Central memory CD8-positive, alpha-beta T cell (primary cell): ENCODE results near the gene FGF14.

Experiments used
- ATAC-seq: fragments of 150-1000 bp; cut with Tn5 transposase; replicated peaks from 2 replicates; pipeline ENCODE4 v1.10.0; 2022; ENCODE audit warnings: mild to moderate bottlenecking, moderate FRiP score, moderate number of reproducible peaks; ENCODE audit not compliant: poor library complexity, severe bottlenecking; ENCODE audit errors: extremely low read depth
- DNase-seq, 2 donors: peaks; one replicate each; pipeline ENCODE4 v3.0.0; 2021; ENCODE audit warnings: low spot score in 2 of 2
- H3K27ac Mint-ChIP-seq: one replicate; pipeline ENCODE4 v1.8.0; 2022; ENCODE audit warnings: low read depth, mild to moderate bottlenecking, moderate library complexity, mixed read lengths
- H3K27me3 Mint-ChIP-seq: one replicate; pipeline ENCODE4 v1.8.0; 2022; ENCODE audit warnings: mixed read lengths
- H3K36me3 Mint-ChIP-seq: one replicate; pipeline ENCODE4 v1.8.0; 2022; ENCODE audit warnings: mild to moderate bottlenecking, moderate library complexity, mixed read lengths; ENCODE audit not compliant: insufficient read depth
- H3K4me1 Mint-ChIP-seq: one replicate; pipeline ENCODE4 v1.8.0; 2022; ENCODE audit warnings: mixed read lengths
- H3K4me3 Mint-ChIP-seq: one replicate; pipeline ENCODE4 v1.8.0; 2022; ENCODE audit warnings: mild to moderate bottlenecking, moderate library complexity, mixed read lengths
- H3K9me3 Mint-ChIP-seq: one replicate; pipeline ENCODE4 v1.8.0; 2022; ENCODE audit warnings: mixed read lengths

FGF14 gene

DNA sequence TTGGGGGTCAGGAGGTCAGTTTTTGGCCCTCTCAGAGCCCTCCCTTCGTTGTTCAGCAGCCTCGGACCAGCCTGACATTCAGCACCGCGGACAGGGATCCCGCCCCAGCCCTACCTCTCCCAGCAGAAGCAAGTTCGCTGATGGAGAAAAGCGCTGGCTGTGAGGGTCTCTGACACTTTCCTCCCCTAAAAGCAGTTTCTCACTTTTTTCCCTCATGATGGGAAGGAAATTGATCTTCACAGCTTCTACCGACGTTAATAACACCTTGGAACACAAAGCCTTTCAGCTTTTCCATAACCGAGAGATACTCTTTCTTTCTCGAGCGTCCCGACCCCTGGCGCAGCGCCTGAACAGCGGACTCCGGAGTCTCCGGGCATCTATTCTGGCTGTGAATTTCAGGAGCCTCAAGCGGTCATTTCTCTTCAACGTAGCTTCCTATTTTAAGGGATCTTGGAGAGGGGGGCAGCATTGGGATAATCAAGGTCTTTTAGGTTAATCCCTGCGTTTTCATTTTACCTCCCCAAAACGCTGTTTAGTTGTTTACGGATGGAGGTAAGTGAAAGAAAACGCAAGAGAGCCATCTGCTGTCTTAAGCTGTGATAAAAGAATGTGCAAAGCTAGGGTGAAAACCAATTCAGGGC, 482.2 kb downstream of the FGF14 start:
- no peaks in the 10 kb centered on the region for H3K4me1 Mint-ChIP-seq
- no peaks in the 10 kb centered on the region for H3K36me3 Mint-ChIP-seq
- no peak for ATAC-seq
- H3K27me3 Mint-ChIP-seq = peaks cover 61% of the 10 kb centered on the region
- no peak for DNase-seq
- no peak overlapping the region for H3K4me3 Mint-ChIP-seq
- H3K9me3 Mint-ChIP-seq = peaks cover 5% of the 10 kb centered on the region
- H3K27ac Mint-ChIP-seq = no peak overlapping the region

DNA sequence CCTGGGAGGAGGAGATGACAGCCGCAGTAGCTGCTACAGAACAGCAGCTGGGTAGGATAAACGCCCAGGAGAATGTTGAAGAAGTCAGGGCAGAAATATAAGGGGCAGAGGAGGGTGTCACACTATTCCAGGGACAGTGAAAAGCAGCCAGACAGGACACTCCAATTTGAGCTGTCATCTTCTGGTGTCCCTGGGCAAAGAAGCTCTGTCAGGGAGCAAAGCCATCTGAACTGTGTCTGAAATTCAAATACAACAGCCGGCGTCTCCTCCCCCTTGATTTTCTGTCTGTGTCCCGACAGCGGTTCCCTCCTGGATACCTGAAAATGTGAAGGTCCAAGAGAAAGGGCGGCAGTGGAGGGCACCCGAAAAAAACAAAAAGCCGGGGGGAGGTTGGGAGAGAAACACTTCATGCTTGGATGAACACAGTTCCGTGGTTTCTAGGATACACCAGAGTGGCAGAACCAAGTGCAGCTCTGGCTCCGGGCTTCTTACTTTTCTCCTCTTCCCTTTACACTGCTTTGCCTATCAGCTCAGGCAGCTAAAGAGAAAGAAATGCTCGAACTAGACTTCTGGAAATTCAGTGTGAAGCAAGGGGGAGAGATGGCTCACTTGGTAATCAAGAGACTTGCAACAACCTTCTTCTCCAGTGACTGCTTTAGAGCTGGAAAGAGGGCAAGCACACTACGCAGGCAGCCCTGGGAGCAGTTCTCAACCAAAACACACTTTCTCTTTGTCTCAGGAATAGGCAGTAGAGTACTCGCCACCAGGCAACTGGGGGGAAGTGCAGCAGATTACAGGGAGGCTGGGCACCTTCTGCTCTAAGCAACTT, 483.8 kb downstream of the FGF14 start:
- no peaks in the 10 kb centered on the region for H3K36me3 Mint-ChIP-seq
- H3K27ac Mint-ChIP-seq = no peak overlapping the region
- H3K9me3 Mint-ChIP-seq = peaks cover 5% of the 10 kb centered on the region
- H3K27me3 Mint-ChIP-seq = peaks cover 61% of the 10 kb centered on the region
- no peak for ATAC-seq
- no peak overlapping the region for H3K4me3 Mint-ChIP-seq
- no peak for DNase-seq
- H3K4me1 Mint-ChIP-seq = no peaks in the 10 kb centered on the region

DNA sequence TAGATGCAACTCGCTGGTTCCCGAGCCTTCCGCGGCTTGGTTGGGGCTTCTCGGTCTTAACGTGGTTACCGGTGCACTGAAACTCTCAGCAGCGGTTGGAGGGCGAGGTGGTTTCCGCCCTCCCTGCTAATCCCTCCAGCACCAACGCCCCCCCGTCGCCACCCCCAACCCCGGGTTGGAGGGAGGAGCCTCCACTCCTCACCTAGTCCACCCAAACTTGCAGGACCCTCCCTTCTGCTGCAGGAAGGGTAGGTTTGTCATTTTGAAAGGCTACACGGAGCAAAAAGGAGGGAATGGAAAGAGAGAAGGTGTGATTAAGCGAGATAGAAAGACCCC, 484.4 kb downstream of the FGF14 start:
- DNase-seq = no peak
- H3K4me1 Mint-ChIP-seq = no peaks in the 10 kb centered on the region
- H3K9me3 Mint-ChIP-seq = peaks cover 3% of the 10 kb centered on the region
- peaks cover 57% of the 10 kb centered on the region for H3K27me3 Mint-ChIP-seq
- H3K4me3 Mint-ChIP-seq = no peak overlapping the region
- H3K36me3 Mint-ChIP-seq = no peaks in the 10 kb centered on the region
- no peak for ATAC-seq
- H3K27ac Mint-ChIP-seq = no peak overlapping the region

DNA sequence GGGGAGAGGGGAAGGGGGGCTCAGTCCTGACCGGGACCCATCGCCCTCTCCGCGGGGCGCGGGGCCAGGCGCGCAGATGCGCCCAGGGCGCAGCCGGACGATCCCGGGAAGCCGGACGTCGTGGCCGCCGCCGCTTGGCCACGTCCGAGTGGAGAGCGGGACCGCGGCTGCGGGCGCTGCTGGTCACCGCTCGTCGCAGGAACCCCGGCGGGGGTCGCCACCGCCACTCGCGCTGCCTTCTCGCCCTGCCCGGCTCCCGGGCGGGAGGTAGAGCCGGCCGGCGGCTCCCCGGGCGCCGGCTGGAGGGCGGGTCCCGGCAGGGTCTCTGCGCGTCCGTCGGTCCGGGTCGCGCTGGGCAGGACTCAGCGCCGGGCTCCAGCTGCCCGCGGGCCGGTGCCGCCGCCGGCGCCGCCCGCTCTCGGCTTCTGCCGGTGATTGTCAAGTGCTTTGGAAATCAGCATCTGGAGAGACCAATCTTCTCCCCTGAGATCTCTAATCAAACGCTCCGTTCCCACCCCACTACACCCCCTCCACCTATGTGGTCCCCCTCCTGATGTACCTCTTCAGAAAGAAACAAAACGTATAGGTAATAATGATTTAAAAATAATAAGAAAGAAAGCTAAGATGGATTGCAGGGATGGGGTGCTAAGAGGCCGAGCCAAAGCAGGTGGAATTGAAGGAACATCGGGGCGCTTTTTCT, 484.9 kb downstream of the FGF14 start:
- Mint-ChIP-seq H3K27ac (no peak overlapping the region), H3K9me3 (no peaks in the 10 kb centered on the region), H3K4me3 (no peak overlapping the region), H3K36me3 (no peaks in the 10 kb centered on the region), H3K4me1 (no peaks in the 10 kb centered on the region), H3K27me3 (peaks cover 52% of the 10 kb centered on the region)
- ATAC-seq (no peak), DNase-seq (no peak)

DNA sequence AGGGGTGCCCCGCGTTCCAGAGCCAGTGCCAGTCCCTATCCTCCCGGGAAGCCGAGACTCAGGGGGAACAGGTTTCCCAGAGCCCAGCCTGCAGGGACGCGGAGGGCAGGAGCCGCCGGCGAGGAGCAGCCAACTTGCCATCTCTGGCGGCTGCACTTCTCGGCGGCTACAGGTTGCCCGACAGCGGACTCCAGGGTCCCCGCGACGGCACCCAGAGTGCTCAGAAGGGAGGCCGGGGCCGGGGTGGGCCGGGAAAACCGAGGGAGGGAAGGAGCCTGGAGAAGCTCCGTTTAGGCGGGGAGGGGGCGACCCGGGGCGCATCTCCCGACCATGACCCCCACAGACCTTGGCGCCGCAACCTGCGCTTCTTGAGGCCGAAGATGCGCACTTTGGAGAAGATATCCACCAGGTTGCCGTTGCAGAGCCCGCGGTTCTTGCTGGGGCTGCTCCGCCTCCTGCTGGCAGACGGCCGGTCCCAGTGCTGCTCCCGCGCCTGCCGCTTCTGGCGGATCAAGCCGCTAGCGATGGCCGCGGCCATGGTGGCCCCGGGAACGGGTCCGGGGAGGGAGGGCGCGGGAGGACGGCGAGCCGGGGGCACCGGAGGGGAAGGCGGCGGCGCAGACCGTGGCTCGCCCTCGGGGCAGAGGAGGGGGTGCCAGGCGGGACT, 485.6 kb downstream of the FGF14 start:
- Mint-ChIP-seq H3K27me3 (peaks cover 45% of the 10 kb centered on the region), H3K36me3 (no peaks in the 10 kb centered on the region), H3K4me1 (no peaks in the 10 kb centered on the region), H3K27ac (no peak overlapping the region), H3K9me3 (no peaks in the 10 kb centered on the region), H3K4me3 (no peak overlapping the region)
- ATAC-seq = no peak
- no peak for DNase-seq

DNA sequence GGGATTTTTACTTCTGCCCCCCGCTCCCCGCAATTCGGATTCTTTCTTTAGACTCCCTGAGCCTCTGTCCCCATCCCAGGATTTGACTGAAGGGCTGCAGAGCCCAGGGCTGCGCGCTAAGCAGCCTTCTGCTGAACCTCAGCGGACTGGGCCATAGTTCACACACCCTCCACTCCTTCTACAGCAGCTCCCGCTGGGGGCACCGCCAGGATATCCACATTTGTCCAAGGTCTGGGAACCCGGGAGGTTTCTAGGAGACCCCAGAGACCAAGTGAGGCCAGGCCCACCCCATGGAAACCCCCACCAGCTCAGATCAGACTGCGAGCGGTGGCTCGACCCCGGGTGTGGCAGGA, 486.1 kb downstream of the FGF14 start:
- ATAC-seq (no peak), DNase-seq (no peak)
- Mint-ChIP-seq H3K27ac (no peak overlapping the region), H3K9me3 (no peaks in the 10 kb centered on the region), H3K36me3 (no peaks in the 10 kb centered on the region), H3K27me3 (peaks cover 41% of the 10 kb centered on the region), H3K4me3 (no peak overlapping the region), H3K4me1 (no peaks in the 10 kb centered on the region)

DNA sequence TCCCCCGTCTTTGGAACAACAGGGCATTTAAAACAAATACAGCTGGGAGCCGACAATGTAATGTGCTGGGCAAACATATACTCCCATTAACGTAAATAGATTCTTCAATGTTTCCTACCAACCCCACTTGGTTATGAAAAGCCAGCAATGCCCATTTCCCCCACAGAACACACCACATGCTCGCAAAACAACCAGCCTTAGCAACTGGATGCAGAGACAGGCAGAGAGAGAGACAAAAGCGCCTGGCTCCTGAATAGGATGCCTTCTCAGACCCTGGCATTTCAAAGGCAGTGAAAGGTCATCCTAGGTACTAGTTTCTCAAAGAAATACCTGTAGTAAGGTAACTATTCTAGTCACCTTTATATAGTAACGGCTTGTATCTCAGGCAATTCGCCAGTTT, 486.5 kb downstream of the FGF14 start:
- peaks cover 41% of the 10 kb centered on the region for H3K27me3 Mint-ChIP-seq
- no peak overlapping the region for H3K4me3 Mint-ChIP-seq
- H3K9me3 Mint-ChIP-seq = no peaks in the 10 kb centered on the region
- H3K36me3 Mint-ChIP-seq = no peaks in the 10 kb centered on the region
- no peak overlapping the region for H3K27ac Mint-ChIP-seq
- H3K4me1 Mint-ChIP-seq = no peaks in the 10 kb centered on the region
- DNase-seq (no peak), ATAC-seq (no peak)

DNA sequence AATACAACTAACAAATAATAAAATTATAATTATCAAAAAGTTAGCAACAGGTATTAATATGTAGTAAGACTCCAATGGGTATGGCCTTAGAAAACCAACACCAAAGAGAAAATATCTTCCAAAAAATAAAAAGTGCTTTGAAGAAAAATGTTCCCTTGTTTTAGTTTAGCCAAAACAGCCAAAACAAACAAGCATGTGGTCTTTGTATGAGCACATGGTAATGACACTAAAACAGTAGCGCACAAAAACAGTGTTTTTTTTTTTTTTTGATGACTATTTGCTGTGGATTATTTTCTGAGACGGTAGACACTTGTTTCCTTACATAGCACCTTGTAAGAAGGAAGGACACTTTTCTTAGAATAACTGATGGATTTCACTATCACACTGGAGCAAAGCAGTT, 490.1 kb downstream of the FGF14 start:
- no peak overlapping the region for H3K4me3 Mint-ChIP-seq
- DNase-seq (no peak), ATAC-seq (no peak)
- H3K4me1 Mint-ChIP-seq = no peaks in the 10 kb centered on the region
- H3K27ac Mint-ChIP-seq = no peak overlapping the region
- peaks cover 2% of the 10 kb centered on the region for H3K36me3 Mint-ChIP-seq
- H3K27me3 Mint-ChIP-seq = peaks cover 13% of the 10 kb centered on the region
- H3K9me3 Mint-ChIP-seq = no peaks in the 10 kb centered on the region

DNA sequence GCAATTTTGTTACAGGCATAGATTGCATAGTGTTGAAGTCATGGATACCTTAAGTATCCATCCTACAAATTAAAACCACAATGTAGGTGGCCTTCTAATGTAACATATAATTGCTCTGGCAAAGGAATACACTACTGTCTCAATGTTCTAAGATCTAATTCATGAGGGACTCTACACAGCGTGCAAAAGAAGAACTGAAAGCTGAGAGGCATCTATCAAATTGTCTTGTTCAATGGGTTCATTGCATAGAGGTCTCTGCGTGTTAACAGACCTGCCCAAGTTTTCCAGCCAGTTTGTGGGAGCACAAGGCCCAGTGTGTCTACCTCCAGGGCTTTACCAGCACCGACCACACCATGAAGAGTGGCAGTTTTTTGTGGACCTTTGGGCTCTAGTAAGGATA, 498.0 kb downstream of the FGF14 start:
- H3K4me3 Mint-ChIP-seq = no peak overlapping the region
- DNase-seq = no peak
- no peak for ATAC-seq
- H3K4me1 Mint-ChIP-seq = no peaks in the 10 kb centered on the region
- no peak overlapping the region for H3K27ac Mint-ChIP-seq
- peaks cover 2% of the 10 kb centered on the region for H3K36me3 Mint-ChIP-seq
- no peaks in the 10 kb centered on the region for H3K9me3 Mint-ChIP-seq
- H3K27me3 Mint-ChIP-seq = no peaks in the 10 kb centered on the region

DNA sequence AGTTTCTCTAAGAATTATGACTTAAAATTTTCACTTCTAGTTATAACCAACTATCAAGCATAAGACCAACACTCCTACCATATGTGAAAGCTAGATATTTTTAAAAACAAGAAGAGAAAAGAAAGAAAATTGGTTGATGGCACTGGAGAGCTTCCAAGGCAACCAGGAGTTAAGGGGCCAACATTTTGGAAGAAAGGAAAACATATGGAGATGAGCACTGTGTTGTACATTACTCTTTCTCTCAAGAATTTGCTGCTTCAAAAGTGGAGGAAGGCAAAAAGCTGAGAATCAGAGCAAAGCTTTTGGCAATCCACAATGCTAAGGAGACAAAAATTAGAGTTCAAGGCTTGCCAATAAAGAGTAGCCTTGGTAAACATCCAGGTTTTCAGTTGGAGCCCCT, 503.2 kb downstream of the FGF14 start:
- Mint-ChIP-seq H3K27me3 (peaks cover 2% of the 10 kb centered on the region), H3K4me3 (no peak overlapping the region), H3K4me1 (no peaks in the 10 kb centered on the region), H3K36me3 (no peaks in the 10 kb centered on the region), H3K9me3 (no peaks in the 10 kb centered on the region), H3K27ac (no peak overlapping the region)
- ATAC-seq (no peak), DNase-seq (no peak)

DNA sequence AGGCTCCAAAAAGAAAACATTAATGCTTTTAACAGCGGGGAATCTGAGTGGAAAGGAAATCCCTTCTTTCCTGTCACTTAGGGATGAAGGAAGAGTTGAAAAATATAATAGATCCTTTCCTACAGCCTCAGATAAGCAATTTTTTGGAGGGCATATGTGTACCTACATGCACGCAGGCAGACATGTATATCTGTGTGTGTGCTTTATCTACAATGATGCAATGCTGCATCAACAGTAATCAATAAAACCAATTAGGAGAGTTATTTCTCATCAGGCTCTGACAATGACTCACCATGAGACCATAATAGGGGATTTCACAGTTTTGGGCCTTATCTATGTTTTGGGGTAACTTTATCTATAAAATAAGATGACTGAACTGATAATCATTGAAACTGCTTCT, 505.3 kb downstream of the FGF14 start:
- H3K9me3 Mint-ChIP-seq = no peaks in the 10 kb centered on the region
- H3K36me3 Mint-ChIP-seq = no peaks in the 10 kb centered on the region
- H3K4me1 Mint-ChIP-seq = no peaks in the 10 kb centered on the region
- H3K27me3 Mint-ChIP-seq = peaks cover 8% of the 10 kb centered on the region
- DNase-seq (no peak), ATAC-seq (no peak)
- no peak overlapping the region for H3K4me3 Mint-ChIP-seq
- H3K27ac Mint-ChIP-seq = no peak overlapping the region

DNA sequence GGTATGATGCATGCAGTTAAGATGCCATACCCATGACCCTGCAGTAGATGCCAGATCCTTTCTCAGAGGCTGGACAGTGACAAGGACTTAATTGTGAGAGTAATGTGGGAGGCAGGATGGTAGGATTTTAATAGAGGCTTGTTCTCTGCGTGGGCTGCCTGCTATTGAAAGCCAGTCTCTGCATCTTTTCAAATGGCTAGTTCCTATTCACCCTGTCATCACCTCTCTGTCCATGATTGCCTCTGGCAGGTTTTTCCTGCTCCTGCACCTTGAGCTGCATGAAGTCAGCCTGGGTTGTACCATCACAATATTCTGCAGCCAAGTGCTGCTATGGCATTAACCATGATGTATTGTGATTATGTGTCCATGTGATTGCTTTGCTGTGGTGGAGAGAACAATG, 508.8 kb downstream of the FGF14 start:
- DNase-seq (no peak), ATAC-seq (no peak)
- Mint-ChIP-seq H3K27ac (no peak overlapping the region), H3K9me3 (no peaks in the 10 kb centered on the region), H3K4me1 (no peaks in the 10 kb centered on the region), H3K4me3 (no peak overlapping the region), H3K27me3 (peaks cover 8% of the 10 kb centered on the region), H3K36me3 (no peaks in the 10 kb centered on the region)

DNA sequence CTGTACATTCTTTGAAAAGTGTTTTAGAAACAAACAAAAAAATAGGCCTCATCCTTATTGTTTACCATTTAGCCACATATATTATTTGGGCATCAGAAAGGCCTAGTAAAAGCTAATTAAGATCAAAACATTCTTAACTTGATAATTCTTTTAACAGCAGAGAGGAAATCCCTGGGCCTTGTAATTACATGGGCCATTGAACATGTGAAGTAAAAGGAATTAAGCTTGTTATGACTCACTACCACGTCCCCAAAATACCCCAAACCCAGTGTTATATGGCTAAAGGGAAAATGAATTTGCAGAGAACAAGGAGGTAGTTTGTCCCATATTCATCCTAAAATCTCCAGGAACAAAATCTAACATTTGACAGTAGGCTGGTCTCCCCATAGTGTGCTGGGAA, 509.6 kb downstream of the FGF14 start:
- Mint-ChIP-seq H3K36me3 (no peaks in the 10 kb centered on the region), H3K27ac (no peak overlapping the region), H3K9me3 (no peaks in the 10 kb centered on the region), H3K4me3 (no peak overlapping the region), H3K4me1 (no peaks in the 10 kb centered on the region), H3K27me3 (peaks cover 8% of the 10 kb centered on the region)
- ATAC-seq = no peak
- DNase-seq = no peak
